ENCODE data around the gene GGTLC1.
"Not testable (repeated sequence)": the region's sequence is repeated elsewhere in the genome, so short reads cannot be mapped to it uniquely, and the experiment has no call there.

The GGTLC1 gene

DNA sequence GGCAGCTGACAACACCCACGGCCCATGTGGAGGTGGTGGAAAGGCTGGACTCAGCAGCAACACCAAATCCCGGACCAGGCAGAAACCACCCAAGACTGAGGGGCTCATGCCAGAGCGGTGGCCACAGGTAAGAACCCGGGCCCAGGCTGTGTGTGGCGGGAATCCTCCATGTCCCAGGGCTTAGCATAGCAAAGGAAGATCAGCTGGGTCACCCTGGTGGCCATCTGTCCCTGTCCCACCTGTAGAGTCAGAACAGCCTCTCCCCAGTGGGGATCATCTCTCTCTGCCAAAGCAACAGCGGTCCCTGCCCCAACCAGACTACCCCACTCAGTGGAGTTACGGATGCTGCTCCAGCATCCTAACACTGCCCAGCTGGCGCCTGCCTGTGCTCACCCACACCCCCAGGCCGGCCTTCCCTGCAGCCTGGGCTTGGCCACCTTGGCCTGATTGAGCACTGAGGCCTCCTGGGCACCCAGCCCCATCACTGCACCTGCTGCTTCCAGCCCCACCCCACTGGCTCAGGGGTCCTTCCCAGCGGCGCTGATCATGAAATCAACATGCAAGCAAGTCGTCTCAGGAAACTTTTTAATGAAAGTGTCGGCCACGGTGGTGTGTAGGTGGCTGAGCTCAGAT, 5.5 kb upstream of the GGTLC1 start:
- not testable (repeated sequence) for DNase-seq (ENCODE audit: low spot score)

- not testable (repeated sequence) for DNase-seq (ENCODE audit: low spot score)
Observed at GRCh38 chr20:23993440-23993839, 4.9 kb upstream of the GGTLC1 start.

DNA sequence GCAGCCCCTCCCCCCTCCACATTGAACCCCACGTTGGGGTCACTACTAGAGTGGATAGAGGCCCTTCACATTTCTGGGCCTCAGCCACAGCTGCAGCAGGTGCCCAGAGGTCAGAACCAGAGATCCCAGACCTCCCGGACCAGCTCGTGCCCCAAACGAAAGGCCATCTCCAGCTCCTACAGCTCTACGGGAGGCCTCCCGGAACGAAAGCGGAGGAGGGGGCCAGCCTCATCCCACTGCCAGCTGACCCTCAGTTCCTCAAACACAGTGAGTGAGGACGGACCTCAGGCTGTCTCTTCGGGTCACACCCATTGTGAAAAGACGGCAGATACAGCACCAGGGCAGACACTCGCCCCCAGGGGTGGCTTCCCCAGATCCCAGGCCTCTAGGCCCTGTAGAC, 1.7 kb upstream of the GGTLC1 start:
- DNase-seq (ENCODE audit: low spot score) = not testable (repeated sequence)

GRCh38 chr20:23988966-23989365, 387 bp upstream of the GGTLC1 start:
- DNase-seq (ENCODE audit: low spot score) = not testable (repeated sequence)

GRCh38 chr20:23986716-23987115, 1.9 kb downstream of the GGTLC1 start:
- not testable (repeated sequence) for DNase-seq (ENCODE audit: low spot score)

GRCh38 chr20:23986310-23986709, 2.3 kb downstream of the GGTLC1 start:
- not testable (repeated sequence) for DNase-seq (ENCODE audit: low spot score)

DNA sequence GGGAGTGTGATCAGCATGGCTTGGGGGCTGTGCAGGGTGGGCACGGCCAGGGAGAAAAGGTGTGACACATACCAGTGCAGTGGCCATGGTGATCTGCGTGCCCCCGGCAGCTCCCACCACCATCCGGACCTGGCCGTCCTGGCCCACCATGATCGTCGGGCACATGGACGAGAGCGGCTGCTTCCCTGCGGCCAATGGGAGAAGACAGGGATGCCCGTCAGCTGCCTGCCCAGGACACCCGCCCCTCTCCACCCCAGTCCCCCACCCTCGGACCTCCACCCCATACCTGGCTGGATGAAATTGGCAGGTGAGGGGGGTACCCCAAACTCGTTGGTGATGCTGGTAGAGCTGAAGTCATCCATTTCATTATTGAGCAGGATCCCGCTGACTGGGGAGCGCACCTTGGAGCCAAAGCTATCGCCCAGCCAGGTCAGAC, 2.8 kb downstream of the GGTLC1 start:
- DNase-seq (ENCODE audit: low spot score) = not testable (repeated sequence)

DNA sequence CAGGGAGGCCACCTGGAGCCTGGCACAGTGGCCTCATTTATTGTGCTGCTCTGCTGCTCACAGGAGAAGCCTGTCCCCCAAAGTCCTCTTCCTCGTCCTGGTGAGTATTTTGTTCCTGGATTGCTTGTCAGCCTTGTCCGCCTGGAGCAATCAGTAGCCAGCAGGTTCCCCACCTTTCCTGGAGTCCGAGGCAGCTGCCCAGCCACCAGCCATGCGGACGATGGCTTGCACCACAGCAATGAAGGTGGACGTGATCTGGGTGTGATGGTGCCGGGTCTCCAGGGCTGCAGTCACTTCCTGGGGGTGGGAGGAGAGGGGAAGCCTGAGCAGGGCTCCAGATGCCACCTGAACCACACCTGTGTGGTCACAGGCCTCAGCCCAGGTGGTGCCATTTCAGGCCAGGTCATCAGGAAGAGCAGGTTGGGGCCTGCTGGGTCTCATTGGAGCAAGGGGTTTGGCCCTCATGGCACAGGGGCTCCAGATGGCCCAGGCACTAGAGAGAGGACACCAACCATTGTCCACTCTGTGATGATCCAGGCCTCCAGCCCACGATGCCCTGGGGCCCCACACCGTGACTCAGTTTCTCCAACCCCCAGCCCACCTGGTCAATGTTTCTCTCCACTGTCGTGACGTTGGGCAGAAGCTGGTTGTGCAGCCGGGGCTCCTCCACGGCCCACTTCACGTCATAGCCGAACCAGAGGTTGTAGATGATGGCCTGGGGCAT, 3.4 kb downstream of the GGTLC1 start:
- not testable (repeated sequence) for DNase-seq (ENCODE audit: low spot score)

GRCh38 chr20:23984476-23985023, 4.0 kb downstream of the GGTLC1 start:
- DNase-seq (ENCODE audit: low spot score) = not testable (repeated sequence)

DNA sequence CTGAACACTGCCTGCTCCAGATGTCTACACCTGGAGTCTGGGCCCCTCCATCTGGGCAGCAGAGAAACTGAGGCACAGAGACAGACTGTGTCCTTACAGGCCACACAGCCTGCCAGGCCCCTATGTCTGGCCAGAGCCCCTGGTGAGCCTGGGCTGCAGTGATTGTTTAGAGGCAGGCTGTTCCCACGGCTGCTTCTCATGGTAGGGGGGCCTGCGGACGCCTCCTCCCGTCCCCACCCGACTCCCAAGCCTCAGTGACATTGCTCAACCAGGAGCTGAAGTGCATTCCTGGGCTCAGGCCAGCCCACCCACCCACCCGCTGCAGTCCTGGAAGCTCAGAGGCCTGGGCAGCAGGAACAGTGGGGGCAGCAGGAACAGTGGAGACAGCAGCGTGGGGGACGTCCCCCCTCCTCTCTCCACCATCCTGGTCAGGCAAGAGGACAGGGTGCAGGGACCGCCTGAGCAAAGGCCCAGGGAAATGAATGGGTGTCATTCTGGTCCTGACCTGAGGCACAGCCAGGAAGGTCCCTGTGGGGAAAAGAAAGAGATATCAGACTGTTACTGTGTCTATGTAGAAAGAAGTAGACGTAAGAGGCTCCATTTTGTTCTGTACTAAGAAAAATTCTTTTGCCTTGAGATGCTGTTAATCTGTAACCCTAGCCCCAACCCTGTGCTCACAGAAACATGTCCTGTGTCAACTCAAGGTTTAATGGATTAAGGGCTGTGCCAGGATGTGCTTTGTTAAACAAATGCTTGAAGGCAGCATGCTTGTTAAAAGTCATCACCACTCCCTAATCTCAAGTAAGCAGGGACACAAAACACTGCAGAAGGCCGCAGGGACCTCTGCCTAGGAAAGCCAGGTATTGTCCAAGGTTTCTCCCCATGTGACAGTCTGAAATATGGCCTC, 6.2 kb downstream of the GGTLC1 start:
- DNase-seq (ENCODE audit: low spot score) = not testable (repeated sequence)

DNA sequence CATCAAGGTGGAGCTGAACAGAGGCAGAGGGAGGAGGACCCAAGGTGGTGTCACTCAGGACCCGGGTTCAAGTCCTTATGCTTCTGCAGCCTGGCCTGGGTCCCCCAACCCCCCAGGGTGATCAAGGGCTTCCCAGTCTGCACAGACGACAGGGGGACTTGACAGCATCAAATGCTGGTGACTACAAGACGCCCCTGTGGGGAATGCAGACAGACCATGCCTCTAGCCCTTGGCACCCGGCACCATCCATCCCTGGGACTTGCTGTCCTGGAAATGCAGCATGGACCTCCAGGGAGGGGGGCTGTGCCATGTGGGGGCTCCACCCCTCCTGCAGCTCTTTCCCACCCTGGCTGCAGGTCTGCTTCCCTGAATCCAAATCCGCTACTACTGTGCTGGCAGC, 7.1 kb downstream of the GGTLC1 start:
- not testable (repeated sequence) for DNase-seq (ENCODE audit: low spot score)

DNA sequence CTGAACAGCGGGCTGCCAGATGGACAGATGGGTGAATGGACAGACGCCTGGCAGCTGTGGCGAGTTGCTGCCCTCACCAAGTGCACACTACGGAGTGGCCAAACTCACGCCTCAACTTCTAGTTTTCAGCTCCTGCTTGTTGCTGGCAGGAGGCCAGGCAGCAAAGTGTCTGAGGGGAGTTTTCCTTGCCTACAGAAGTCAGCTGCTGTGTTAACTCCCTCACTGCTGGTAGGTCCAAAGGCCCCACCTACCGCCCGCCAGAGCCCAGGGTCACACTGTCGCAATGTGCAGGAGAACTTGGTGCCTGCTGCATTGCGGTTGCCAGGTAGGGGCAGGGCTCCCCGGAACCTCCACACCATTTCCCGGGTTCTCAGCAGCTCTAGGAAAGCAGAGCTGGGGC, 7.6 kb downstream of the GGTLC1 start:
- not testable (repeated sequence) for DNase-seq (ENCODE audit: low spot score)

GRCh38 chr20:23979899-23980811, 8.4 kb downstream of the GGTLC1 start:
- DNase-seq (ENCODE audit: low spot score) = not testable (repeated sequence)

DNA sequence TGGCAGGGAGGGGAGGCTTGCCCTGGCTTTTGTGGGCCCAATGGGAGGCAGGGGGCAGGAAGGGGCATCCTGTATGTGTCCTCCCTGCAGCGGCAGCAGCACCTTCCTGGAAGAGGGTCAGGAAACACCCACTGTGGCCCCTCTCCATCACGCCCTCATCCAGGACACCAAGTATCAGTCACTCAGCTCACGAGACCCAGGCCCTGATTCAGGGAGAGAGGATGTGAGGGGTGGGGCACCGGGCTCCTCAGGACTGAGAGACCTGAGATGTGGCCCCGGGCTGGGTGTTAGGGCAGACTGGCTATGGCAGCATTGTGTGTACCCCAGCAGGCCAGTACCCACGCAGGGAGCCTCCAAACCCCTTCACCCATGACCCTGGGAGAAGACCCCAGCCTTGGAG, 9.2 kb downstream of the GGTLC1 start:
- not testable (repeated sequence) for DNase-seq (ENCODE audit: low spot score)

- not testable (repeated sequence) for DNase-seq (ENCODE audit: low spot score)
Observed at GRCh38 chr20:23978457-23978856, 10.1 kb downstream of the GGTLC1 start.

DNA sequence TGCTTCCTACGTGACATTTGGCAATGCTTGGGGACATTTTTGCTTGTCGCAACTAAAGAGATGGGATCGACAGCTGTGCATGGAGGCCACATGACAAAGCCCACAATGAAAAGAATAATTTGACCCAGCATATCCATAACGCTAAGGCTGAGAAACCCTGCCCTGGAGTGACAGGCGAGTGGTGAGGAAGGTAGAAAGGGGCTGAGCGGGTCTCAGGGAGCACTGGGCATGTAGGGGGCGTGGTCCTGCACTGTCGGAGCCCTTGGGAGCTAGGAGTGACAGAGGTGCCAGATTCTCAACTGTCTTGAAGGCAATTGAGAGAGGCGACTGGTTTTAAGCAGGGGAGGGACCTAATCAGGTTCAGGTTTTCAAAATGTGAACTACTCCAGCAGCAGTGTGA, 13.6 kb downstream of the GGTLC1 start:
- DNase-seq (ENCODE audit: low spot score) = no peak

DNA sequence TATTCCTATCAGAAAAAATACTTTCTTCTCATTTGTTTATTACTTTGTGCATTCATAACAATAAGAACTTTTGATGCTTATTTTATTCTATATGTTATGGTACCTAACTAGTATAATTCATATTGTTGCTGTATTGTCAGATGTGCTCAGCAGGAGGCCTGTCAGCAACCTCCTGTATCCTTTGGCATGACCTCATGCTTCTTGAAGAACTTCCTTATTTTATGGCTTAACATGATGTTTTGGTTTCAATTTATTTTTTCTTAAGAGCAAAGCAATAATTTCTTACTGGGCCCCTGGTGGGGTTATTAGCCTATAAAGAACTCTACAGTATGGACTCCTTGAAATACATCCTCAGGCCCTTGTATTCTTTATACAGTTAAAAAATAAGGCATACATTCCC, 17.3 kb downstream of the GGTLC1 start:
- no peak for DNase-seq (ENCODE audit: low spot score)

DNA sequence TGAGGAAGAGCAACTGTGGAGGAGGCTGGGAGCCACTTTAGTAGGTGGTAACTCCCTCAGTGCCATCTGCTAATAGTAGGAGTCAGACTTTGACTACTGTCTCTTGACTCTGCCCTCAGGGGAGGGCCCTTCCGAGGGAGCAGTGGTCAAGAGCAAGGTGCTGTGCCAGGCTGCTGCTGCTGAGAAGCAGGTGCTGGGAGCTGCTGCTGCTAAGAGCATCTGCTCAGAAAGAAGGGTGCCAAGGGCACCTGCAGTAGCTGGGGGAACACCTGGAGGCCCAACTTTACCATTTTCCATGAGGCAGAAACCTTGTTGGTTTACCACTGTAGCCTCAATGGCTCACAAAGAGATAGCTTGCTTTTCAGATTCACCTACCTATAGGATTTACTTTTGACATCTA, 18.5 kb downstream of the GGTLC1 start:
- DNase-seq (ENCODE audit: low spot score) = no peak

- DNase-seq (ENCODE audit: low spot score) = no peak
Observed at GRCh38 chr20:23967616-23967979, 21.0 kb downstream of the GGTLC1 start.

DNA sequence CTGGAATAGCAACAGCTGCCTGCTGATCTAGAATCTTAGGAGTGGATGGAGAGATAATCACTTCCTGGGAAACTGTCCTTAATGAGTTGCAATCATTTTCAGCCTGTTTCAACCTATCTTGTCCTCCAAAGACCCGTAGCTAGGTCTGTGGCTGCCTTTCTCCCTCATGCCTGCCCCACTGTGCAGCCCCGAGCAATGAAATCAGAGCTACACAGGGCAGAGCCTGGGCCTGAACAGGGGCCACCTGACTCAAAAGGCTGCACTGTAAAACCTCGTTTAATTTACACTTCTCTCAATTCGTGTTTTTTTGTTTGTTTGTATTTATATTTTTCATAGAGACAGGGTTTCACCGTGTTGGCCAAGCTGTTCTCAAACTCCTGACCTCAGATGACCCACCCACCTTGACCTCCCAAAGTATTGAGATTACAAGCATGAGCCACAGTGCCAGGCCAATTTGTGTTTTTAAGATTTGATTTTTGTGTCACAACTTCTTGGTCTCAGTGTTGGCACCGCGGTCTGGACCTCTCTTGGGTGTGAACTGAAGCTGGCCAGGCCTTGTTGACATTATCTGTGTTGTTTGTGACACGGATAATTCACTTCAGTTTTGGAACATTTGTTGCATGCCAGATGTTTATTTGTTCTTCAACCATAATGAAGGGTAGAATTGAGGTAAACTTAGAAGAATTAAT, 21.5 kb downstream of the GGTLC1 start:
- DNase-seq (ENCODE audit: low spot score) = no peak

- no peak for DNase-seq (ENCODE audit: low spot score)
Observed at GRCh38 chr20:23966298-23966697, 22.3 kb downstream of the GGTLC1 start.

Data from AG08395 (cell line).